Mesothelial cell of epicardium (in vitro differentiated cells): ENCODE measurements around the gene TREX2. TPM values are rescaled to one million over a fixed set of nuclear protein-coding genes. Genes with fewer than 3 reads are reported as not detected.

ENCODE experiments used
- DNase-seq, 2 experiments: peaks; one replicate each; pipeline ENCODE4 v3.0.0; 2021; ENCODE audit warnings: low spot score in 2 of 2; ENCODE audit not compliant: unreplicated experiment in 2 of 2
- H3K27ac Mint-ChIP-seq: 2 replicates; pipeline ENCODE4 v1.8.0; 2021; ENCODE audit warnings: mixed read lengths
- H3K27me3 Mint-ChIP-seq: 2 replicates; pipeline ENCODE4 v1.8.0; 2021; ENCODE audit warnings: low read depth, mixed read lengths
- H3K36me3 Mint-ChIP-seq: 2 replicates; pipeline ENCODE4 v1.8.0; 2021; ENCODE audit warnings: mixed read lengths
- H3K4me1 Mint-ChIP-seq: 2 replicates; pipeline ENCODE4 v1.8.0; 2021; ENCODE audit warnings: mixed read lengths
- H3K4me3 Mint-ChIP-seq: 2 replicates; pipeline ENCODE4 v1.8.0; 2021; ENCODE audit warnings: mild to moderate bottlenecking, moderate library complexity, mixed read lengths
- H3K9me3 Mint-ChIP-seq: 2 replicates; pipeline ENCODE4 v1.8.0; 2021; ENCODE audit warnings: mixed read lengths
- total RNA-seq: library from RNA; stranded (reverse); gene quantifications from 3 replicates; pipeline ENCODE4 v1.2.1, GENCODE V29; 2021
- TF ChIP-seq, protein P1 (sequence below): fragments of 200-600 bp; sonication (generic); IDR thresholded peaks from one replicate; pipeline ENCODE4 v1.5.0; 2021; ENCODE audit warnings: antibody characterized with exemption; ENCODE audit not compliant: unreplicated experiment

The TREX2 gene
- total RNA-seq, 1 donor from 2014 or later: 0.83 TPM

DNA sequence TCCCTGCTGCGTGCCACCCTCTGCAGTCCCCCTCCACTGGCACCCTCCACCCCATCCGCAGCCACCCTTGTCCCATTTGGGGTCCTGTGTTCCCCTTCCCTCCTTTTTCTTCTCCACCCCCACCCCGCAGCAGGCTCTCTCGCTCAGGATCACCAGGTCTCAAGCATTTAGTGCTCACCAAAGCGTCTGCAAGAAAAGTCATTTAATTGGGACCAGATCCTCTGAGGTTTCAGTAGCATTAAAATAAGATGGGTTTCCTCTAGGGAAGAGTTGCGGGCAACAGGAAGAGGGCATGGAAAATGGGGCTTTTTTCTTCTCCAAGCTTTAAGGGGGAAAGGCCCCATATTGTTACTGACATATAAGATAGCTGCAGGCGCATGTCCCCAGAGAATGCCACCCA is 29.4 kb upstream of the TREX2 start:
- Mint-ChIP-seq H3K9me3 (peaks cover 5% of the 10 kb centered on the region), H3K36me3 (no peaks in the 10 kb centered on the region), H3K27me3 (no peaks in the 10 kb centered on the region), H3K4me1 (peaks cover 16% of the 10 kb centered on the region), H3K27ac (peak overlapping the region; percentile 50), H3K4me3 (no peak overlapping the region)
- no peak for DNase-seq
- TF ChIP-seq, protein P1, sequence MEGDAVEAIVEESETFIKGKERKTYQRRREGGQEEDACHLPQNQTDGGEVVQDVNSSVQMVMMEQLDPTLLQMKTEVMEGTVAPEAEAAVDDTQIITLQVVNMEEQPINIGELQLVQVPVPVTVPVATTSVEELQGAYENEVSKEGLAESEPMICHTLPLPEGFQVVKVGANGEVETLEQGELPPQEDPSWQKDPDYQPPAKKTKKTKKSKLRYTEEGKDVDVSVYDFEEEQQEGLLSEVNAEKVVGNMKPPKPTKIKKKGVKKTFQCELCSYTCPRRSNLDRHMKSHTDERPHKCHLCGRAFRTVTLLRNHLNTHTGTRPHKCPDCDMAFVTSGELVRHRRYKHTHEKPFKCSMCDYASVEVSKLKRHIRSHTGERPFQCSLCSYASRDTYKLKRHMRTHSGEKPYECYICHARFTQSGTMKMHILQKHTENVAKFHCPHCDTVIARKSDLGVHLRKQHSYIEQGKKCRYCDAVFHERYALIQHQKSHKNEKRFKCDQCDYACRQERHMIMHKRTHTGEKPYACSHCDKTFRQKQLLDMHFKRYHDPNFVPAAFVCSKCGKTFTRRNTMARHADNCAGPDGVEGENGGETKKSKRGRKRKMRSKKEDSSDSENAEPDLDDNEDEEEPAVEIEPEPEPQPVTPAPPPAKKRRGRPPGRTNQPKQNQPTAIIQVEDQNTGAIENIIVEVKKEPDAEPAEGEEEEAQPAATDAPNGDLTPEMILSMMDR: no peak

DNA sequence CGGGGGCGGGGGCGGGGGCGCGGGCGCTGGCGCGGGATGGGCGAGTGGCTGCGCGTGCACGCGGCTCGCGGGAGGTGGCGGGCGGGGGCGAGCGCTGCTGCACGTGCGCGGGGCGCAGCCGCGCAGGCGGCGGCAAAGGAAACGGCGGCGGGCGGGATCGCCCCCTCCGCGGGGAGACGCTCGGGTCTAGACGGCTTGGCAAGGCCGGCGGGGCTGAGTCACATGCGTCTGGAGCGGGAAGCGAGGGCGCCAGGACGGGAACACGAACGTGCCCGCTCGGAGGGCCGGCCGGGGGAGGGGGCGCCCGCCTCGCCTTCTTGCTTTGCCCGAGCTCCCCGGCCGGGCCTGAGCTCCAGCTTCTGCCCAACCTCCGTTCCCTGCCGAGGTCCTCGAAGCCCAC is 28.9 kb upstream of the TREX2 start:
- TF ChIP-seq, protein P1: no peak
- Mint-ChIP-seq H3K9me3 (peaks cover 5% of the 10 kb centered on the region), H3K36me3 (no peaks in the 10 kb centered on the region), H3K27ac (no peak overlapping the region), H3K4me3 (no peak overlapping the region), H3K27me3 (no peaks in the 10 kb centered on the region), H3K4me1 (peaks cover 16% of the 10 kb centered on the region)
- peak in 1 of 2 experiments; percentile 51 for DNase-seq

DNA sequence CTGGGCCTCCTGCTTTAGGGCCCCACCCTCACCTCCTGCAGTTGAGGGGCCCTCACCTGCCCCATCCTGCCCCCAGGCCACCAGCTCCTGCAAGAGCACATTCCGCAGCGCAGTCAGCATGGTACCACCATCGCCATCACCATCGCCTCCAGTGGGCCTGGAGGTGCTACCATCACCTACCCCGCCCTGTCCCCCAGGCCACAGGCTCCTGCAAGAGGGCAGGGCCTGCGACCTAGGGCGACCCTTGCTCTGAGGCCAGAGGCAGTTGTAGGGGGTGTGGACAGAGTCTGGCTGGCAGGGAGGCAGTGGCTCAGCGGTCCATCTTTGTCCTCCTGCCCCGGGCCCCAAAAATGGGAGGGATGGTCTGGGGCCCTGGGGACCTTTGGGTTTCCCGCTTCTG is 28.4 kb upstream of the TREX2 start:
- H3K36me3 Mint-ChIP-seq: no peaks in the 10 kb centered on the region
- no peaks in the 10 kb centered on the region for H3K27me3 Mint-ChIP-seq
- no peak overlapping the region for H3K4me3 Mint-ChIP-seq
- TF ChIP-seq, protein P1: no peak
- H3K9me3 Mint-ChIP-seq: peaks cover 5% of the 10 kb centered on the region
- H3K4me1 Mint-ChIP-seq: peaks cover 19% of the 10 kb centered on the region
- H3K27ac Mint-ChIP-seq: no peak overlapping the region
- no peak for DNase-seq

DNA sequence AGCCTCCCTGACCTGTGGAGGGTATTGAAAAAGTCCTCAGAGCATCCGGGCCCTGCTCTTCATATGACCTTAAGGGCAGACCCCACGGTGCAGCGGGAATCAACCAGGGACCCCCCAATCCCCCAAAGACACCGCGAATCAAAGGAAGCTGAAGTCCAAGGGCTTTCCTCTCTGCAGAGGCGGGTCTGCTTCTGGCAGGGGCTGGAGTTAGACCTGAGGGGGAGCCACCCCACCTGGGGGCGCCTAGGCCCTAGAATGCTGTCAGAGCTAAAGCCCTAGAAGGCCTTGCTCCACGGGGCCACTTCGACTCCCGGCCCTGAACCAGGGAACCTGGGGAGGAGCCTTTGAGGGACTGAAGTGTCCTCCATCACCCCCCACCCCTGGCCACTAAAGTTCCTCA is 27.3 kb upstream of the TREX2 start:
- DNase-seq: no peak
- peaks cover 5% of the 10 kb centered on the region for H3K9me3 Mint-ChIP-seq
- H3K4me3 Mint-ChIP-seq: no peak overlapping the region
- peaks cover 19% of the 10 kb centered on the region for H3K4me1 Mint-ChIP-seq
- no peaks in the 10 kb centered on the region for H3K27me3 Mint-ChIP-seq
- H3K27ac Mint-ChIP-seq: peak overlapping the region; percentile 35
- no peaks in the 10 kb centered on the region for H3K36me3 Mint-ChIP-seq
- TF ChIP-seq, protein P1: no peak

DNA sequence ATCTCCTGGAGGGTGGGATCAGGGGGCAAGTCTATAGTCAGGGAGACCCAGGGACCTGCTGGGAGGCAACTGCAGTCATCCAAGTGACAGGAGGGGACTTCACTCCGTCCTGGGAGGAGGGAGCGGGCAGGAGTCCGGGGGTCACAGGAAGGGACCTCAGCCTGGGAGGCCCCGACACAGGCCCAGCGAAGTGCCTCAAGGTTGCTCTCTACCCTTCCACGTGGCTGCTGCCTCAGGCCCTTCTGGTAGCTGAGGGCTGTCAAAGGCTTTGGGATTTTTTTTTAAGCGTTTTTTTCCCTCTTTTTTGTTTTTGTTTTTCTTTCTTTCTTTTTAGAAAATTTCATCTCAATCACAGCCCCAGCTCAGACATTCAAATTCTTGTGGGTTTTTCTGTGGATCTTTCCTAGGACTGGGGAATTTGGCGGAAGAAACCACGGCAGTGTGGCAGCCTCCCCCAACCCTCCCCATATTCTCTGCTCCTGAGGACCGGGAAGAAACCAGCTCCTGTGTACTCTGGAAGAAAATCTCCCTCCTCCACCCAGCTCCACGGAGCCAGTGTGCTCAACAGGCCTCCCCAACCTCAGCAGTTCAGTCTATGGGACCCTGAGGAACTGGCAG is 25.9 kb upstream of the TREX2 start:
- peak overlapping the region; percentile 86 for H3K27ac Mint-ChIP-seq
- H3K27me3 Mint-ChIP-seq: no peaks in the 10 kb centered on the region
- no peak for DNase-seq
- H3K36me3 Mint-ChIP-seq: no peaks in the 10 kb centered on the region
- TF ChIP-seq, protein P1: no peak
- H3K4me1 Mint-ChIP-seq: peaks cover 16% of the 10 kb centered on the region
- peaks cover 5% of the 10 kb centered on the region for H3K9me3 Mint-ChIP-seq
- no peak overlapping the region for H3K4me3 Mint-ChIP-seq
